RWPE1 (cell line): Measurements from ENCODE around the gene ACTL6B.
"Not testable (repeated sequence)": the region's sequence is repeated elsewhere in the genome, so short reads cannot be mapped to it uniquely, and the experiment has no call there.

Experiments
- CTCF ChIA-PET: fragments of 350-600 bp; sonication (Branson Sonifier 250); formaldehyde crosslinking; extraction: SDS; loops from one replicate; lab custom pipeline; 2021; lab: Yijun Ruan, JAX
- POLR2A ChIA-PET: fragments of 400-600 bp; formaldehyde crosslinking; extraction: SDS; loops from one replicate; lab custom pipeline; 2020; ENCODE audit warnings: antibody characterized with exemption; ENCODE audit not compliant: low non-redundant PET; lab: Yijun Ruan, JAX
- DNase-seq: peaks from one replicate; pipeline ENCODE4 v3.0.0; 2012; ENCODE audit warnings: low spot score
- H3K27ac ChIP-seq: fragments of 450-650 bp; 2 replicates; pipeline ENCODE4 v1.5.1; 2017
- CTCF ChIP-seq: fragments of 450-650 bp; conservative IDR thresholded peaks from 2 replicates; pipeline ENCODE4 v1.5.1; 2017; ENCODE audit warnings: low read depth, mild to moderate bottlenecking

ACTL6B gene

GRCh38 chr7:100667331-100668068 lies 11.3 kb upstream of the ACTL6B start:
- POLR2A ChIA-PET = no interaction called here

GRCh38 chr7:100665168-100665726 lies 9.0 kb upstream of the ACTL6B start:
- ChIA-PET CTCF (no interaction called here), POLR2A (no interaction called here)
- DNase-seq = no peak
- no peak overlapping the region for H3K27ac ChIP-seq
- TF ChIP-seq CTCF = no peak

More at GRCh38 chr7:100667331-100668068, 11.3 kb upstream of the ACTL6B start:
- CTCF ChIA-PET = no interaction called here
- no peak for DNase-seq
- no peak overlapping the region for H3K27ac ChIP-seq
- no peak for TF ChIP-seq CTCF

- POLR2A ChIA-PET, H3K27ac ChIP-seq, DNase-seq: not testable (repeated sequence)
- CTCF ChIA-PET = interaction anchor here (0.6 to 1.3 kb wide), 3 partner anchors 14 to 164 kb away, joined by 3 to 6 read pairs (median 4); no protein-coding TSS in a partner anchor
Observed at GRCh38 chr7:100662194-100662776, 6.0 kb upstream of the ACTL6B start.

- TF ChIP-seq CTCF = no peak
- POLR2A ChIA-PET = no interaction called here
- H3K27ac ChIP-seq = no peak overlapping the region
- CTCF ChIA-PET = interaction anchor here (0.6 to 0.9 kb wide), 3 partner anchors 10 to 241 kb away, joined by 3 to 7 read pairs (median 3); no protein-coding TSS in a partner anchor
- no peak for DNase-seq
Observed at GRCh38 chr7:100654908-100655831, 1.1 kb downstream of the ACTL6B start.

GRCh38 chr7:100649826-100650565 lies 6.3 kb downstream of the ACTL6B start:
- no peak for TF ChIP-seq CTCF
- POLR2A ChIA-PET = no interaction called here
- H3K27ac ChIP-seq = no peak overlapping the region
- DNase-seq = no peak
- CTCF ChIA-PET = interaction anchor here (0.6 to 1.0 kb wide), 2 partner anchors 16 to 1736 kb away, joined by 3 read pairs; no protein-coding TSS in a partner anchor

GRCh38 chr7:100642534-100642907 lies 13.7 kb downstream of the ACTL6B start:
- CTCF ChIA-PET = interaction anchor here (1.3 kb wide), 1 partner anchor 10 kb away, joined by 4 read pairs; no protein-coding TSS in a partner anchor

More at GRCh38 chr7:100642534-100642907, 13.7 kb downstream of the ACTL6B start:
- TF ChIP-seq CTCF = no peak
- no peak for DNase-seq
- H3K27ac ChIP-seq = no peak overlapping the region
- POLR2A ChIA-PET = no interaction called here
